PFSK-1 (cell line): ENCODE results near the gene UST.

Experiments used
- FOXP2 ChIP-seq: optimal IDR thresholded peaks from 2 replicates; pipeline ENCODE3; 2011; ENCODE audit warnings: borderline replicate concordance, control low read depth, inconsistent platforms; ENCODE audit not compliant: insufficient read depth; ENCODE audit errors: extremely low read length, extremely low read depth
- POLR2AphosphoS5 ChIP-seq: IDR thresholded peaks from 2 replicates; pipeline ENCODE4 v1.6.1; 2012; ENCODE audit warnings: low read depth, mild to moderate bottlenecking, control low read depth, low read length, moderate library complexity
- SIN3A ChIP-seq: IDR thresholded peaks from 2 replicates; pipeline ENCODE4 v1.6.1; 2012; ENCODE audit warnings: mild to moderate bottlenecking, low read length, moderate library complexity, borderline replicate concordance; ENCODE audit not compliant: insufficient read depth
- TAF1 ChIP-seq: IDR thresholded peaks from 2 replicates; pipeline ENCODE4 v1.6.1; 2012; ENCODE audit warnings: low read length, control low read depth, borderline replicate concordance; ENCODE audit not compliant: insufficient read depth
- TF ChIP-seq, protein P1 (sequence below), 2 experiments: IDR thresholded peaks; 2 replicates each; pipeline versions ENCODE4 v1.6.1 to v1.8.0; 2011 to 2012; ENCODE audit warnings: low read depth in 2 of 2, low read length in 2 of 2, control low read depth in 1 of 2, inconsistent platforms in 1 of 2, mild to moderate bottlenecking in 1 of 2, moderate library complexity in 1 of 2; ENCODE audit not compliant: insufficient read depth in 1 of 2

Gene UST

DNA sequence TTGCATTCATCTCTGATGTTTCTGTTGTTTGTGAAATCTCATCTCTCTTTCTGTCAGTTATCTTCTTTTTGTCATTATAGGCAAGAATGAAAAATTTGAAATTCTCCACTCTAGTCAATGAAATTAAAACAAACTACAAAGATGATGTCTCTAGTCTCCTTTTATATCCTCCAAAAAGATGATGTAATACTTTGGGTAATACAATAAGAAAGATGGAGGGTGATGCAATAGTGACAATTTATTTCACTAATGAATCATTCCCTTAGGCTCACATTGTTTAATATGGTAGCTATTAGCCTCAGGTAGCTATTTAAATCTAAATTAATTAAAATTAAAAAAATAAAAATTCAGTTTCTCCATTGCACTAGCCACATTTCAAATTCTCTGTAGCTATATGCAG is 145.4 kb downstream of the UST start:
- TF ChIP-seq FOXP2 (no peak), TAF1 (no peak), POLR2AphosphoS5 (no peak), SIN3A (no peak)
- TF ChIP-seq, protein P1, sequence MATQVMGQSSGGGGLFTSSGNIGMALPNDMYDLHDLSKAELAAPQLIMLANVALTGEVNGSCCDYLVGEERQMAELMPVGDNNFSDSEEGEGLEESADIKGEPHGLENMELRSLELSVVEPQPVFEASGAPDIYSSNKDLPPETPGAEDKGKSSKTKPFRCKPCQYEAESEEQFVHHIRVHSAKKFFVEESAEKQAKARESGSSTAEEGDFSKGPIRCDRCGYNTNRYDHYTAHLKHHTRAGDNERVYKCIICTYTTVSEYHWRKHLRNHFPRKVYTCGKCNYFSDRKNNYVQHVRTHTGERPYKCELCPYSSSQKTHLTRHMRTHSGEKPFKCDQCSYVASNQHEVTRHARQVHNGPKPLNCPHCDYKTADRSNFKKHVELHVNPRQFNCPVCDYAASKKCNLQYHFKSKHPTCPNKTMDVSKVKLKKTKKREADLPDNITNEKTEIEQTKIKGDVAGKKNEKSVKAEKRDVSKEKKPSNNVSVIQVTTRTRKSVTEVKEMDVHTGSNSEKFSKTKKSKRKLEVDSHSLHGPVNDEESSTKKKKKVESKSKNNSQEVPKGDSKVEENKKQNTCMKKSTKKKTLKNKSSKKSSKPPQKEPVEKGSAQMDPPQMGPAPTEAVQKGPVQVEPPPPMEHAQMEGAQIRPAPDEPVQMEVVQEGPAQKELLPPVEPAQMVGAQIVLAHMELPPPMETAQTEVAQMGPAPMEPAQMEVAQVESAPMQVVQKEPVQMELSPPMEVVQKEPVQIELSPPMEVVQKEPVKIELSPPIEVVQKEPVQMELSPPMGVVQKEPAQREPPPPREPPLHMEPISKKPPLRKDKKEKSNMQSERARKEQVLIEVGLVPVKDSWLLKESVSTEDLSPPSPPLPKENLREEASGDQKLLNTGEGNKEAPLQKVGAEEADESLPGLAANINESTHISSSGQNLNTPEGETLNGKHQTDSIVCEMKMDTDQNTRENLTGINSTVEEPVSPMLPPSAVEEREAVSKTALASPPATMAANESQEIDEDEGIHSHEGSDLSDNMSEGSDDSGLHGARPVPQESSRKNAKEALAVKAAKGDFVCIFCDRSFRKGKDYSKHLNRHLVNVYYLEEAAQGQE (IDR thresholded peaks at IDR 0.05; ENCODE audit: insufficient read depth in 1 of 2, low read depth in 2 of 2, low read length in 2 of 2): no peak

DNA sequence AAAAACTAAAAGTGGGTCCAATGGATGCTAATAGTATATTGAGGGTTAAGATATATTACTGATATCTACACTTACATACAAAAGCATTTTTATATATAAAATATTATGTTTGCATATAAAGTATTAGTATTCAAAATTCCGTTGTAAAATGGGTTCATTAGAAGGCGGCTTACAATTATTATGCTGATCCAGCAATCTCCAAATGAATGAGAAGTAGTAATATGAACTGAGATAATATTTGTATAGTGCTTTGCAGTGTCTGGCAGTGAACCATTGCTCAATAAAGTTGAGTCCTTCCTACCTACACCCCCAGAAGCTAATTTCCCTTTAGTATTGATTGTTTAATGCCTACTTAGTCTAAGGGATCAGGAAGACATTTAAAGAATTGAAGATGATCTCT is 146.2 kb downstream of the UST start:
- TF ChIP-seq FOXP2 (no peak), TAF1 (no peak), SIN3A (no peak), POLR2AphosphoS5 (no peak)
- TF ChIP-seq, protein P1 (IDR thresholded peaks at IDR 0.05; ENCODE audit: insufficient read depth in 1 of 2, low read depth in 2 of 2, low read length in 2 of 2): no peak

DNA sequence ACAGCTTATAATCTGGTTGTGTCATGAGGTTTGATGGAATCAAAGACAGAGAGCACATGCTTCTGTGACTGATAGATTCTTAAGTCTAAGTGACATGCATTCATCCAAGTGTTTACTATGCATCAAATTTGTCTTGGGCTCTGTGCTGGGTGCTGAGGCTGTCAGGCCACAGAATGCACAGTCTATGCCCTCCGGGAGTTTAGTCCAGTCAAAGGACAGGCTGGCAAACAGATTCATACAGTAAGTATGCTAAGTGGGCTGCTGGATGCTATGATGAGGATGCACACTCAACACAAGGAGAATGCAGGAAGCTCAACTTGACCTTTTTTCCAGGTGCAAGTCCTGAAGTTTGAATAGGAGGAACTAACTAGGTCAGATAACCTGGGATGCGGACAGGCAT is 146.7 kb downstream of the UST start:
- TF ChIP-seq, protein P1 (IDR thresholded peaks at IDR 0.05; ENCODE audit: insufficient read depth in 1 of 2, low read depth in 2 of 2, low read length in 2 of 2): no peak
- TF ChIP-seq FOXP2: no peak
- TF ChIP-seq SIN3A: no peak
- no peak for TF ChIP-seq TAF1
- TF ChIP-seq POLR2AphosphoS5: no peak

DNA sequence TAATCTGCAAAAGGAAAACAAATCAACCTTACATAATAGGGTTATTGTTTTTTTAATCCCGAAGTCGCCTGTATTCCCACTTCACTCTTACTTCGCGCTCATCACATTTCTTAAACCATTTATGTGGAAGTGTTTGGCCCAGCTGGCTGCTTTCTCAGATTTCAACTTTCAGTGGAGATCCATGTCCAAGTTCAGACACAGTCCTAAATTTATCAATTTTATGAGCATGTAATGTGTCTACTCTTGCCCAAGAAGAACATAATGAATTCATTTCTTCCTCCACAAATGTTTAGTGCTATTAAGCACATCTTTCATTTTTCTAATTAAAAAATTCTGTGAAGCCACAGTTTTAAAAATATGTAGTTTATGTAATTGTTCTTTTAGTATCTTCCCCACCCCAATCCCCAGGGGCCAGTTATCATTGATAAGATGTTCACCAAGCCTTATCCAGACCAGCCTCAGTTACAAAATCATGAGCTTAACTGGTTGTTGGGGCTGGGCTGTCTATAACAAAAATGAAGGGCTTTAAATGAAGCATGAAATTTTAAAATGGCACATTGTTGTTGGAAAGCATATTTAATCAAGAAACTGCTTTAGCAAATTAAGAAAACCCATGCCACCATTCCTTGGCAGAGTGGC is 151.7 kb downstream of the UST start:
- TF ChIP-seq, protein P1 (IDR thresholded peaks at IDR 0.05; ENCODE audit: insufficient read depth in 1 of 2, low read depth in 2 of 2, low read length in 2 of 2): no peak
- TF ChIP-seq FOXP2 (no peak), SIN3A (no peak), POLR2AphosphoS5 (no peak)
